Dedifferentiated amniotic fluid mesenchymal stem cell (primary cell): Measurements from ENCODE around the gene TROAP.
"Not testable (repeated sequence)": the region's sequence is repeated elsewhere in the genome, so short reads cannot be mapped to it uniquely, and the experiment has no call there.

Source experiments
- DNase-seq: peaks from one replicate; pipeline ENCODE4 v3.0.0-alpha.2; 2016; ENCODE audit errors: extremely low spot score

TROAP gene

DNA sequence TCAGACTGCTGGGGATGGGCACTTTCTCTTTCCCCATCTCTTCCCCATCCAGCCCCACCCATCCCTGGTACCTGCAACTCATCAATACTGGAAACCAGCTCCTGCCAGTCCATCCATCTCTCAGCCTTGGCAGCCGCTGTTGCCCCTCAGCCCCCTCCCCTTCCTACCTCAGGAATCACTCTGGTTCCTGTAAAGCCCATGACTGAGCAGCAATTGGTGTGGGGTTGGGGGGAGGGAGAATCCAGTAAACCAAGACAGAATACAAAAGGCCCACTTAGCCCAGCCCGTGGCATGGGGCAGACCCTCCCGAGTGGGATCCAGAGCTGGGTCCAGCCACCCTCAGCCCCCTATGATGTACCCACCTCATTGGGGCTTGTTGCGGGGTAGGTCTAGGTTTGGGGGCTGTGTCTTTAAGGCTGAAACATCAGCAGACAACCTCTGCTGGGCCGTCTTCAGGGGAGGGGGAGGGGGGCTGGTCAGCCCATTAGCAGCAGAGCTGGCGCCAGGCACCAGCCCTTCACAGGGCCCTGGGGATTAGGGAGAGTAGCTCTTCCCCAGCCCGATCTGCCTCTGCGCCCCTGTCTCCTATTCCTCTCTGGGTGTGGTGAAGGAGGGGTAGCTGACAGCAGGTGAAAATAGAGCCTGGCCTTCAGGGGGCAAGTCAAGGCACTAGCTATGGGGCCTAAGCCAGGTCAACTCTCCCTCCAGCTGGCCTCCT is 28.8 kb upstream of the TROAP start:
- no peak for DNase-seq

DNA sequence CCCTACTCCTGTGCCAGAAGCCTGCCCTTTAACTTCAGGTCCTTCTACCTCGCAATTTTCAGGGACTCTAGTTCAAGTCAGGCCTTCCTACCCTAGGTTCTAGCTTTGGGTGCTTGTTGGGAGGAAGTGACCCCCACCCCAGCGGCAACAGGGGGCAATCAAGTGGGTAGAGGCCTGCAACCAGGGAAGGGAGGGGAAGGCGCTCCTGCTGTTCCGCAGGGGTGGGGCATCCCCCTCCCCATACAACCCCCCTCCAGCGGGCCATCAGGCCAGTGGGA is 28.3 kb upstream of the TROAP start:
- DNase-seq, result no peak

- no peak for DNase-seq
These were observed 27.7 kb upstream of the TROAP start, which contains the start of gene PRPH for GRCh38 chr12:49295082-49295936. TSS of gene PRPH (plus strand) at chr12:49295147. CDS start at chr12:49295201, 54 bp downstream.

DNA sequence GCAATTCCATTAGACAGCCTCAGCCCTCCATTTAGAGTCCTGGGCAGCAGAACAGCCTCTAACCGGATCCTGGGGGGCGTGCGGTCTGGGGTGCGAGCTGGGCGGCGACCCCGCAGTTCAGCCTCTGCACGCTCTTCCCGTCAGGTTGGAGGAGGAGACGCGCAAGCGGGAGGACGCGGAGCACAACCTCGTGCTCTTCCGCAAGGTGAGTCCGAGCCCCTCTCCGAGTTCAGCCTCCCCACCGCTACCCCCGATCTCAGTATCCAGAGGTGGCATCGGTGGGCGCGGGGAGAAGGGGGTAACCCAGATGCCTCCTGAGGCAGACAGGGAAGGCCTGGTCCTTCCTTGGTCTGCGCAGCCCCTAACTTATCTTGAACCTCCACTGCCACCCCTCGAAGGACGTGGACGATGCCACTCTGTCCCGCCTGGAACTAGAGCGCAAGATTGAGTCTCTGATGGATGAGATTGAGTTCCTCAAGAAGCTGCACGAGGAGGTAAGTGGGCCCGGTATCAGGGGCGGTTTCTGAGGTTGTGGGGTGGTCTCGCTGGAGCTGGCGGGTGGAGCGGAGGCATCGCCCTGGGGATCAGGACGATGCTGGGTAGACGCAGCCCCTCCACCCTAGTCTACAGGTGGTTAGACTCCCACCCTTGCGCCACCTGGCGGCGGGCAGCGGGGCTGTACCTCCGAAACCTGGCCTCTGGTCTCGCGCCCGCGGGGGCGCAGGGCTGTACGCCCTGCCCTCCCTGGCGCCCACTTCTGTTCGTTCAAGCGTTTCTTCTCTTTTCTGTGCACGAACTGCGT is 26.8 kb upstream of the TROAP start:
- DNase-seq, result no peak

- DNase-seq, result no peak
These were observed 26.0 kb upstream of the TROAP start for GRCh38 chr12:49296836-49297694.

DNA sequence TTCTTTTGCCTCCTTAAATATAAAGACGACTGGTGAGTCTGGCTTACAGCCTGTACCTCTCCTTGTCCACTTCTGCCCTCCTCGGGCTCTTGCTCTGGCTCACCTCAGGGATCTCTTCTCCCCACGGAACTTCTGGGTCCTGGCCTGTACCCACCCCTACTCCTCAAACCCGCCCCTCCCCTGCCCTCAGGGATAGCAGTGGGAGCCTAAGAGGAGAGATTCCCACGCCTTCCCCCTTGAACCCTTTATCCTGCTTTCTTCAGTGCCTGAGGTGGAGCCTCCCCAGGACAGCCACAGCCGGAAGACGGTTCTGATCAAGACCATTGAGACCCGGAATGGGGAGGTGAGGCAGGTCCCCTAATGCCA is 25.4 kb upstream of the TROAP start:
- DNase-seq, result no peak

- no peak for DNase-seq
These were observed 24.9 kb upstream of the TROAP start for GRCh38 chr12:49298160-49298559.

GRCh38 chr12:49301760-49302159 is 21.3 kb upstream of the TROAP start:
- DNase-seq, result no peak

DNA sequence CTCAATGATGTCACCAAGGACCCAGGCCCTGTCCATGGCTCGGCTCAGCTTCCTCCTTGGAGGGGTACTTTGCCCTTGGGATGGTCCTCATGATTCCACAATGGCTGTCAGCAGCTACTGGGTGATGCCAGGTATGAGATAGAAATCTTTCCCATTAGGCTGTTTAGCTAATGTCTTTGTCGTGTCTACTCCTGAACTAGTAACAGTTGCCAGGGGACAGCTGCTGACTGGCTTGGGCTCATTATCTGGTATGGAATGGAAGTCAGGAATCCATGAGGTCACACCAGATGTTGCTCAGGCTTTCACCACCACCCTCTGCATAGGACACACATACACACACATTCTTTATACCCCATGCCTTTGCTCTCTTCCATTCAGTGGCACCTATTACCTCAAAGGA is 18.9 kb upstream of the TROAP start:
- peak; percentile 46 for DNase-seq

GRCh38 chr12:49305762-49306510 is 17.1 kb upstream of the TROAP start:
- no peak for DNase-seq

GRCh38 chr12:49309386-49309785 is 13.7 kb upstream of the TROAP start:
- no peak for DNase-seq

- DNase-seq, result not testable (repeated sequence)
These were observed 12.5 kb upstream of the TROAP start for GRCh38 chr12:49310451-49311000.

DNA sequence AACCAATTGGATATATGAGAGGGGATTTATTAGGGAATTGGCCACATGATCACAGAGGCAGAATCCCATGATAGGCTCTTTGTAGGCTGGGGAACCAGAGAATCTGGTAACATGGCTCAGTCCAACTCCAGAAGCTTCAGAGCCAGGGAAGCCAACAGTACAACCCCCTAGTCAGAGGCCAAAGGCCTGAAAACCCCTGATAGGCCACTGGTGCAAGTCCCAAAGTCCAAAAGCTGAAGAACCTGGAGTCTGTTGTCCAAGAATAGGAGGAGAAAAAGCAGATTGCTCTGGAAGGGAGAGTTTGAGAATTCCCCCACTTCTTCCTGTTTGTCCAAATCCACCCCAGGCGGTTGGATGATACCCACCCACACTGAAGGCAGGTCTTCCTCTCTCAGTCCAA is 8.2 kb upstream of the TROAP start:
- DNase-seq, result no peak

DNA sequence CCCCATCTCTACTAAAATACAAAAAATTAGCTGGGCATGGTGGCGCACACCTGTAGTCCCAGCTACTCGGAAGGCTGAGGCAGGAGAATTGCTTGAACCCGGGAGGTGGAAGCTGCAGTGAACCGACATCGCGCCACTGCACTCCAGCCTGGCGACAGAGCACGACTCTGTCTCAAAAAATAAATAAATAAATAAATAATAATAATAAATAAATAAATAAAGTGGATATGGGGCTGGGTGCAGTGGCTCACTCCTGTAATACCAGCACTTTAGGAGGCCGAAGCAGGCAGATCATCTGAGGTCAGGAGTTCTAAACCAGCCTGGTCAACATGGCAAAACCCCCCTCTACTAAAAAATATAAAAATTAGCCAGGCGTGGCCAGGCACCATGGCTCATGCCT is 5.9 kb upstream of the TROAP start:
- DNase-seq, result not testable (repeated sequence)

GRCh38 chr12:49320411-49321103 is 2.5 kb upstream of the TROAP start:
- not testable (repeated sequence) for DNase-seq

- DNase-seq, result no peak
These were observed 718 bp upstream of the TROAP start for GRCh38 chr12:49322367-49322707.

- DNase-seq, result no peak
These were observed 556 bp downstream of the TROAP start for GRCh38 chr12:49323524-49324097.

DNA sequence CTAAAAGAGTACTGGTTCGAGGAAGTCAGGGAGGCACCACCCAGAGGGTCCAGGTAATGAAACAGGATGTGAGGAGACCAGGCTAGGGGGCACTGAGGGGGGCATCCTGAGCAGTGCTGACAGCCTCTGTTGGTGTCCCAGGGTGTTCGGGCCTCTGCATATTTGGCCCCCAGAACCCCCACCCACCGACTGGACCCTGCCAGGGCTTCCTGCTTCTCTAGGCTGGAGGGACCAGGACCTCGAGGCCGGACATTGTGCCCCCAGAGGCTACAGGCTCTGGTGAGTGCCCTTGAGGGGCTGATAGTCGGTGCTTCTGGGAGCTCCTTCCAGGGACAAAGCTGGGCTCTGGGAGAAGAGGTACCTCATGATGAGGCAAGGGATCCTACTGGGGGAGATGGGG is 2.6 kb downstream of the TROAP start:
- DNase-seq, result no peak

DNA sequence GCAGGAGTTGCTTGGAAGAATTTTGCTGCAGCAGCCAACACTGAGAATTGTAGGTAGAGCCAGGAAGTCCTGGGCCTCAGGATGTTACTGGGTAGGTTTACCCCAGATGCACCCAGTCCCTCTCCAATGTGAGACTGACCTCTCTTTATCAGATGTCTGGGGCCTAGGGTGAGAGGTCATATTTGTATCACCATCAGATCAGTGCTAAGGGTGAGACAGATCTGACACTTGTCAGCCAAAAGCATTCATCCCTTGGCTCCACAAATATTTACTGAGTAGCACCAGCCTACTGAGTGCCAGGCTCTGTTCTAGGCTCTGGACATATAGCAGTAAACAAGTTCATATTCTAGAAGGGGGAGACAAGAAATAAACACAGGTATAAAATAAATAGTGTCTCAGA is 4.3 kb downstream of the TROAP start:
- no peak for DNase-seq

DNA sequence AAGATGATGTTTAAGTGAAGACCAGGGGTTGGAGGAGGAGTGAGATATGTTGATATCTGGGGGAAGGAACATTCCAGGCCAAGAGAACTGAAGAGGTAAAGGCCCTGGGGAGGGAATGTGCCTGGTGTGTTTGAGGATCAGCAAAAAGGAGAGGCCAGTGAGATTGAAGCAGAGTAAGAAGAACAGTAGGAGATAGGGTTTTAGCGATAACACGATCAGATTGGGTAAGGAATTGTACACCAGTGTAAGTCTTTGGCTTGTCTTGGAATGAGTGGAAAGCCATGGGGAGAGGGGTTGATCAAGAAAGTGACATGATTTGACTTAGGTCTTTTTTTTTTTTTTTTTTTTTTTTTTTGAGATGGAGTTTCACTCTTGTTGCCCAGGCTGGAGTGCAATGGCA is 4.8 kb downstream of the TROAP start:
- no peak for DNase-seq
